HG03060 (cell line): Measurements from ENCODE around the gene GABBR2.
"Not testable (repeated sequence)": the region's sequence is repeated elsewhere in the genome, so short reads cannot be mapped to it uniquely, and the experiment has no call there.

ENCODE experiments used
- ATAC-seq: cut with Tn5 transposase; IDR thresholded peaks from one replicate; pipeline ENCODE4 v1.9.1; 2021; ENCODE audit warnings: low read depth, moderate number of reproducible peaks; ENCODE audit not compliant: unreplicated experiment

The GABBR2 gene

DNA sequence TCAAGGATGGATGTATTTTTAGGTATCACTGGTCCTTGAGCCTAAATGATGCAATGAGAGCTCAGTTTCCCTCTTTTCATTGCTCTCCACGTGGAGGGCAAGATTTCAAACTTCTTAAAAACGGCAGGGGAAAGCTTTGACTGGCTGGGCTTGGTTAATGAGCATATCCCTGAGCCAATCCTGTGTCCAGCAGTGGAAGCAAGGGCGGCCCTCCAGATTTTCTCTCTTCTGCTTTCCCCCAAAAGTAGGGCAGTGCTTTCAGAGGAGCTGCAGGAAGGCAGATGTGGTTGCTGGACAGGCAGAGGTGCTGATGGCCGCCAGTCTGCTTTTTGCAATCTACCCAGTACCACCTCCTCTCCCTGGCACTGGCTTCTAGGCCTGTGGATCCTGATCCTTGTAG is 423.3 kb downstream of the GABBR2 start:
- no peak for ATAC-seq

DNA sequence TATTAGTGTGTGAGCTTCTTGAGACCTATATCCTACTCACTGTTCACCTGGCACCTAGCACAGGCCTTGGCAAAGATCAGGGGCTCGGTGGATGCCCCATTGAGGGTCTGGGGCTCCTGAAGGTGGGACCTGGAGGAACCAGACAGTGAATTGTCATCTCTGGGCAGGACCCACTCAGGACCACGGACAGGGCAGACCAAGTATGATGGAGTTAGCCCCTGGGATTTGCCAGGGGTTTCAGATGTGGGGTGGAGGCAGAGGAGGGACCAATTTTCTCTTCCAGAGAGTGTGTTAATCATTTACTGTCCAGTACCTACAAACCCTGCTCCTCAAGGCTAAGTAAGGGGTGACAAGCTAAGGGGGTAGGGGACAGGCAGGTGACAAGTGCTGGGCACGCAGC is 424.0 kb downstream of the GABBR2 start:
- no peak for ATAC-seq

DNA sequence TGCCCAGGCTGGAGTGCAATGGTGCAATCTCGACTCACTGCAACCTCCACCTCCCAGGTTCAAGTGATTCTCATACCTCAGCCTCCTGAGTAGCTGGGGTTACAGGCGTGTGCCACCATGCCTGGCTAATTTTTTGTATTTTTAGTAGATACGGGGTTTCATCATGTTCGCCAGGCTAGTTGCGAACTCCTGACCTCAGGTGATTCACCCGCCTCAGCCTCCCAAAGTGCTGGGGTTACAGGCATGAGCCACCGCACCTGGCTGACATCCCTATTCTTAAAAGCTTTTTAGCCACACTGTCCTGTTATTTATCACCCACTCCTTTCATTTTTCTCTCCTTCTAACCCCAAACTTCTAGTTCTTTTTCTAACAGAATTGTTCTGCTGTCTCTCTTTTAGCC is 425.6 kb downstream of the GABBR2 start:
- ATAC-seq = not testable (repeated sequence)

DNA sequence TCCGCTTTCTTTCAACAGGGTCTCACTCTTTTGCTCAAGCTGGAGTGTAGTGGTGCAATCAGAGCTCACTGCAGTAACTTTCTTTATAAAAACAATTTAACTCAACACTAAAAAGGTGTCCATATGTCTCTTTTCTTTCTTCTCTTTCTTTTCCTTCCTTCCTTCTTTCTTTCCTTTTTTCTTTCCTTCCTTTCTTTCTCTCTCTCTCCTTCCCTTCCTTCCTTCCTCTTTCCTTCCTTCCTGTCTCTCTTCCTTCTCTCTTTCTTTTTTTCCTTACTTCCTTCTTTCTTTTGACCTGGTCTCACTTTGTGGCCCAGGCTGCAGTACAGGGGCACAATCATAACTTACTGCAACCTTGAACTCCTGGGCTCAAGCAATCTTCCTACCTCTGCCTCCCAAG is 427.5 kb downstream of the GABBR2 start:
- no peak for ATAC-seq

DNA sequence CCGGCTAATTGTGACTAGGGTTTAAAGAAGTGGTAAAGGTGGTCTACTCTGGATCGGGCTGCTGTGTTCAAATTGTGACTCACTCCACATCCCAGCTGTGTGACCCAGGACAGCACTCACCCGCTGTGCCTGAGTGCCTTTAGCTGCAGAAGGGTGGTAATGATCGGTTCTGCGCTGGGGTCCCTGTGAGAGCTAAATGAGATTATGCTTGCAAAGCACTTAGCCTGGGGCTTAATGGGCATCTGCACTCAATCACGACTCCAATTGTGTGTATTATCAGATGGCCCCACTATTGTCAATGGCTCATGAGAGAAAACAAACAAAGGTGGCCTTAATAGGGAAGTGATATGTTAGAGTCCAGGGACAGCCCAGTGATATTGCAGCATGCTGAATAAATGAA is 428.2 kb downstream of the GABBR2 start:
- no peak for ATAC-seq

DNA sequence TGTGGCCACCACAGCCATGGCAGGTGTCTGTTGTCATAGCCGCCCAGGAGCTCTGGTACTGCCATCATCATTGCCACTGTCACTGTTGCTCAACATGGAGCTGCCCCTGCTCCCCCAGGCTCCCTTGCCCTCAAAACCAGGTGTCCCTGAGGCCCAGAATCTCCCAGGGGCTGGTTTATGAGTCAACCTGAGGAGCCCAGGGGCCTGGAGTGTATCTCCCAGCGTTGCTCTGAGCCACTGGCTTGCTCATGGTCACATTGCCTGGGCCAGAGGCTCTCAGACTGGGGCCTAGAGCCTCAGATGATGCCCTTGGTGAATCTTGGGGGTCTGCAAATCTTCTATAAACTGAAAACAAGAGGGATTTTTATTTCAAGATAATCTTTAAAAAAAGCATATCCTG is 428.6 kb downstream of the GABBR2 start:
- ATAC-seq = no peak

DNA sequence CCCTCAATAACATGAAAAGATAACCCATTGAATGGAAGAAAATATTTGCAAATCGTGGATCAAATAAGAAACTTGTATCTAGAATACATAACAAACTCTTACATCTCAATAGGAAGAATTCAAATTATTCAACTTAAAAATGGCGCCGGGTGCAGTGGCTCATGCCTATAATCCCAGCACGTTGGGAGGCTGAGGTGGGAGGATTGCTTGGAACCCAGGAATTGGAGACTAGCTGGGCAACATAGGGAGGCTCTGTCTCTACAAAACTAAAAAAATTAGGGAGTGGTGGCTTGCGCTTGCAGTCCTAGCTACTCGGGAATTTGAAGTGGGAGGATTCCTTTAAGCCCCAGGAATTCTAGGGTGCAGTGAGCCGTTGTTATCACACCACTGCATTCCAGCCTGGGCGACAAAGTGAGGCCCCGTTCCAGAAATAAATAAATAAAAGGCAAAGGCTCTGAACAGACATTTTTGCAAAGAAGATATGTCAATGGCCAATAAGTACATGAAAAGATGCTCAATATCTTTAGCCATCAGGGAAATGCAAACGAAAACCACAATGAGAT is 431.7 kb downstream of the GABBR2 start:
- ATAC-seq = no peak

DNA sequence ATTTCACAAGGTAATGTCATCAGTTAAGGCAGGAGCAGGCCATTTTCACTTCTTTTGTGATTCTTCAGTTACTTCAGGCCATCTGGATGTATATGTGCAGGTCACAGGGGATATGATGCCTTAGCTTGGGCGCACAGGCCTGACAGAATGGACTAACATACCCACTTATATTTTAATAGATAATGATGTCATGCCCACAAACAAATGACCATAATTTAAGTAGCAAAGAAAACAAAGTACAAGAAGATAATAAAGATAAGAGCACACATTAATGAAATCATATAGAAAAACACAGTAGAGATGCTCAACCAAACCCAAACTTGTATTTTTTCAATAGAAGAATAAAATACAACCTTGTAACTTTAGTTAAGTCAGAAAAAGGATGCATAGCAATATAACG is 433.6 kb downstream of the GABBR2 start:
- ATAC-seq = no peak

DNA sequence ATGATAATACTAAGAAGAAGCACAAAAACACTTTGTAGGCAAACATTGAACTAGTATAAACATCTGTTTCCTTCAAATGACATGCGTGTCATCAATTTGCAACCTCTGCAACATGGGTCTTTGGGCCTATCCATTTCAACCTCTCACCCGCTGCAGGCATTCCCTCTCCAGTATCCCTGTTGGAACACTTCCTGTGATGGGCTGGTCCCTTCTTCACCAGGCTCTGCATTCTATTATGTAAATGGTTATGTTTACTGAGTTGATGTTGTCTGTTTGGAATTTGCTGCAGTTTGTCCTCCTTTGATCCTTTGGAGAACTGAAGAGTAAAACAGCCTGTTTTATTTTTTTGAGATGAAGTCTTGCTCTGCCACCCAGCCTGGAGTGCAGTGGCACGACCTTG is 436.7 kb downstream of the GABBR2 start:
- no peak for ATAC-seq

DNA sequence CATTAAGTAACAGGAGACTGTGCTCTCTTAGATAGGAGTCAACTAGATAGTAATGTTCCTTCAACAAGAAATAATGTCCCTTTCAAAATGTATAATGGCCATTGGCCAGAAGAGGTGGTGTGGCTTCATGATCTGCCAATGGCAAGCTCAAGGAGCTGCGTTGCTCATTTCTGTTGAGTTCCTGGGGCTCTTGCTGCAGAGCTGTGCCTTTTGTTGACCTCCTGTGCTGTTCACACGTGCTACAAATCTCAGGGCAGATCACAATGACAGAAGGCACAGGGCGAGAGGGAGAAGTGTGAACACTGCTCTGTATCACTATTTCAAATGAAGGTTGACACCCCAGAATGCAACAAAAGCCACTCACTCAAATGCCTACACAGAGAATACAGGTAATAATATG is 437.3 kb downstream of the GABBR2 start:
- no peak for ATAC-seq

DNA sequence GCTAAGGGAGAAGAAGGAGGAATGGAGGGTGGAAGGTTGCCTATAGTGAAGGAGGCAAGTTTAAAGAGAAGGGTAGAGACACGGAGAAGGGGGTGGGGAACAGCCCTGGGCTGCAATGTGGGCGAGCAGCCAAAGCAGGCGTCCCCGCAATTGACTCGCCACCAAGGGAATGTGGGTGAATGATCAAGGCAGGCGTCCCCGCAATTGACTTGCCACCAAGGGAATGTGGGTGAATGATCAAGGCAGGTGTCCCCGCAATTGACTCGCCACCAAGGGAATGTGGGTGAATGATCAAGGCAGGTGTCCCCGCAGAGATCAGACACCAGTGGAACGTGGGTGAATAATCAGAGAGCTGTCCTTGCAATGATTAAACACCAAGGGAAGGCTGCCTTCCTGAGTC is 438.5 kb downstream of the GABBR2 start:
- not testable (repeated sequence) for ATAC-seq

DNA sequence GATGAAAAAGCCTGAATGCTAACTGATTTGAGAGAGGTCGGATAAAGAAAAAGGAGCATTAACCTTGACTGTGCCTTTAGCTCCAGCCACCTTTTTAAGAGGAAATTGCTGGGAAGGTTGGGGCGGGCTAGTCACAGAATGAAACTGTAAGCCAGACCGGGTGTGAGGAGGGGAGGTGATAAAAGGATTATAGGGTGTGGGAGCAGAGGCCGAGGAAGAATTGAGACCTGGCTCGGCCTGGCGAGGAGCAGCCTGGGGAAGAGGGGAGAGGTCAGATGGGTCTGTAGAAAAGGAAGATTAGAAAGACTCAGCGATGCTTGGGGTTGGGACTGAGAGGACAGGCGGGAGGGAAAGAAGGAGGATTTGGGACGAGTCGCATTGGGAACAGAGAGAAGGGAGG is 439.1 kb downstream of the GABBR2 start:
- not testable (repeated sequence) for ATAC-seq

DNA sequence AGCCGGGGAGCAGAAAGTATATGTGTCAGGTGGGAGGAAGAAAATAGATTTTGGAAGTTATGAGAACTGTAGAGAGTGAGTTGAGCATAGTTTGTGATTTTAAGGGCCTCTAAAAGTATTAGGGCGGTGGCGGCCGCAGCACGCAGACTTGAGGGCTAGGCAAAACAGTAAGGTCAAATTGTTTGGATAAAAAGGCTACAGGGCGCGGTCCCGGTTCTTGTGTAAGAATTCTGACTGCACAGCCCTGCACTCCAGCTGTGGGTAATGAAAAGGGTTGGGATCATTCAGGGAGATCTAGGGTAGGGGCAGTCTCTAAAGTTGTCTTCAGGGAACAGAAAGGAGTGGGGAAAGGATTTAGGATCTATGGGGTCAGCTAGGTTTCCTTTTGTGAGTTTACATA is 441.2 kb downstream of the GABBR2 start:
- not testable (repeated sequence) for ATAC-seq

DNA sequence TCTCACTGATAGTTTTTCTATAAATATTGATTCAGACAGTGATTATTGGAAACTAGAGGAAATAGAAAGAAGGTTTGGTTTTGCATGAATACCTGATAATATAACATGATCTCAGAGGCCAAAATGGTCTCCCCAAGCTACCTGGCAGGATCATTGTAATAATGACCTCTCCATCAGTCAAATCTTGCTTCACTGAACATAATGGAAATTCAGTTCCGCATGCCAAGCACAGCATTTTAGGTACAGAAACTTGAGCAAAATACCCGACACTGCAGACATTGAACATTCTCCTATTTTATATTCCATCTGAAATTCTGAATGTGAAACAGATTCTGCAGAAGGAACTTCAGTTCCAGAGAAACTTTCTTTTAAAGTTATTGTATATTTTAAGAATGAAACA is 444.2 kb downstream of the GABBR2 start:
- ATAC-seq = no peak

DNA sequence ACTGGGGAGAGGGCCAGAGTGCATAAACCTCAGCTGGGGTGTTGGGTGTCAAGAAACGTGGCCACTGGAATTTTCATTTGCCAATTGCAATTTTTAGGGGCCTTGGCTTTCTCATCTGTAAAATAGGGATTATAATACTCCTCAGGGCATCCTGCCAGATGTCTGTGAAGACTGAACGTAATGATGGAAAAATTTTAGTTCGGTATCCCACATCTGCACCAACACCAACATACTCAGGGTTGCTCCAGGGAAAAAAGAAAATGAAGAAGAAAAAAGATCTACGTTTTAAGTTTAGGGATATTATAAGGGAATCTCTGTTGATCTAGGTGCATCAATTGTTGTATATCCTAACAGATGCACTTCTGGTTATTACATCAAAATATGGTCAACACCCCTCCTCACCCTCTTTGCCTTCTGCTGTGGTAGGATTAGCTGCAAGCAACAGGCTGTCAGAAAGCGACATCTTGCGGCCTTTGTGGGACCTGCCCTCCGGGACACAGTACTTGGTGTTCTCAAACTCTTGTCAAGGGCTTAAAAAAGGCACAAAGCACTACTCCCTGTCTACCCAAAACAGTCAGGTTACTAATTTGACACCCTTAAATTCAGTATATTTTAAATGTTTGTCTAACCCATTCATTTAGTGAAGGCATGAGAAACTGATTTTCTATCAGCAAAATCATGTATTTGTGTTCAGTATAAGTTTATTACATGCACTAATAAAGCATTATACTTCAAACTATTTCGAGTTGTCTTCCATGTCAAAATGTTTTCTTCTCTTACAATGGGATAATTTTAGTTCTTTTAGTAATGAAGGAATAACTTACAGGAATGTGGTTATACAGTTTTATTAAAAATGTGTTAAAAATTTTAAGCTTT is 445.0 kb downstream of the GABBR2 start:
- no peak for ATAC-seq

DNA sequence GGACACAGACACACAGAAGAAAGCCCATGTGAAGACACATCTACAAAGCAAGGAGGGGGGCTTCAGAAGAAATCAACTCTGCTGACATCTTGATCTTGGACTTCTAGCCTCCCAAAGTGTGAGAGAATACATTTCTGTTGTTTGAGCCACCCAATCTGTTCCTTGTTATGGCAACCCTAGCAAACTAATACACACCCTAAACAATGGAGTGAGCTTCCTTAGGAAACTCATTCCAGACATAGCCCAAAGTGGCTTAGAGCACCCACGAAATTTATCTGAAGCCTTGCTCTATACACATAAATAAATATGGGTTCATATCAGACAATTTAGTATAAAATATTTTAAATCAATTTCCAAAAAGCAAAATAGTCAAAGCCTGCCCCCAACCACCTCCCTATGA is 445.7 kb downstream of the GABBR2 start:
- no peak for ATAC-seq

DNA sequence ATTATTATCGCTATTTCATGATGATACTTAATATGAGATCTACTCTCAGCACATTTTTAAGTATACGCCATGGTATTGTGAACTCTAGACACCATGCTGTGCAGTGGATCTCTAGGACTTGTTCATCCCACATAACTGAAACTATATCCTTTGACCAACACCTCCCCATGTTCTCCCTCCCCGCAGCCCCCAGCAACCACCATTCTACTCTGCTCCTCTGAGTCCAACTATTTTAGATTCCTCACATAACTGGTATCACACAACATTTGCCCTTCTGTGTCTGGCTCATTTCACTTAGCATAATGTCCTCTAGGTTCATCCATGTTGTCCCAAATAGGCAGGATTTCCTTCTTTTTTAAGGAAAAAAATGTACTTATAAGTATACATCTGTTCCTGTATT is 446.7 kb downstream of the GABBR2 start:
- ATAC-seq = no peak

DNA sequence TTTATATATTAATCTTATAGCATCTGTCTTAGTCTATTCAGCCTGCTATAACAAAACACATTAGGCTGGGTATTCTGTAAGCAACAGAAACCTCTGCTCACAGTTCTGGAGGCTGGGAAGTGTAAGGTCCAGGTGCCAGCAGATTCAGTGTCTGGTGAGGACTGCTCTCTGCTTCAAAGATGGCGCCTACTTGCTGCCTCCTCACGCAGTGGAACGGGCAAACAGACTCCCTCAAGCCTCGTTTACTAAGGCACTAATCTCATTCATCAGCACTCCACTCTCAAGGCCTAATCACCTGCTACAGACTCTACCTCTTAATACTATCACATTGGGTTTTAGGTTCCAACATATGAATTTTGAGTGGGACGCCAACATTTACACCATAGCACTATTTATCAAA is 448.1 kb downstream of the GABBR2 start:
- ATAC-seq = no peak

DNA sequence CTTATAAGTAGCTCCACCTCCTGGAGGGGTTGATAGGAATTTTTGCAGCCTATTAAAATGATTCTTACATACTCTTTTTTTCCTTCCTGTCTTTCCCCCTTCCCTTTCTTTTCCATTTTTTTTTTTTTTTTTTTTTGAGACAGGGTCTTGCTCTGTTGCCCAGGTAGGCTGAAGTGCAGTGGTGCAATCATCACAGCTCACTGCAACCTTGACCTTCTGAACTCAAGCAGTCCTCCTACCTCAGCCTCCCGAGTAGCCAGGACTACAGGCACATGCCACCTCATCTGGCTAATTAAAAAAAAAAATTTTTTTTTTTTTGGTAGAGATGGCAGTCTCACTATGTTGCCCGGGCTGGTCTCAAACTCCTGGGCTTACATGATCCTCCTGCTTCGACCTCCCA is 448.9 kb downstream of the GABBR2 start:
- ATAC-seq = no peak

DNA sequence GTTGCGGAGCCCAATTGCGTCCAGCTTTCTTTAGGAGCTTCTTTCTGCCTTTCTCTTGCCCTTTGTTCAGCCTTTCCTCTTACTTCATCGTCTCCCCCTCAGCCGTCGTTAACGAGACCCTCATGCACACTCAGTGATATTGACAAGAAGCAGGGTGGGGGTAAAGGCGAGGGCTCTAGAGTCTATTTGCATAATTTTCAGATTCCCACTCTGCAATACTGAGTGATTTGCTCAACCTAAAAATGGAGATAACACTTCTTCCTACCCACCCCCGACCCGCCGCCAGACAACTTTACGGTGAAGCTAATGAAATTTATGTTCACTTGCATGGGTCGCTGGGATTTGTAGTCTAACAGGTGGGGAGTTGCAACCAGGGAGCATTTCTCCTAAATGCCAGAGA is 452.0 kb downstream of the GABBR2 start:
- no peak for ATAC-seq

DNA sequence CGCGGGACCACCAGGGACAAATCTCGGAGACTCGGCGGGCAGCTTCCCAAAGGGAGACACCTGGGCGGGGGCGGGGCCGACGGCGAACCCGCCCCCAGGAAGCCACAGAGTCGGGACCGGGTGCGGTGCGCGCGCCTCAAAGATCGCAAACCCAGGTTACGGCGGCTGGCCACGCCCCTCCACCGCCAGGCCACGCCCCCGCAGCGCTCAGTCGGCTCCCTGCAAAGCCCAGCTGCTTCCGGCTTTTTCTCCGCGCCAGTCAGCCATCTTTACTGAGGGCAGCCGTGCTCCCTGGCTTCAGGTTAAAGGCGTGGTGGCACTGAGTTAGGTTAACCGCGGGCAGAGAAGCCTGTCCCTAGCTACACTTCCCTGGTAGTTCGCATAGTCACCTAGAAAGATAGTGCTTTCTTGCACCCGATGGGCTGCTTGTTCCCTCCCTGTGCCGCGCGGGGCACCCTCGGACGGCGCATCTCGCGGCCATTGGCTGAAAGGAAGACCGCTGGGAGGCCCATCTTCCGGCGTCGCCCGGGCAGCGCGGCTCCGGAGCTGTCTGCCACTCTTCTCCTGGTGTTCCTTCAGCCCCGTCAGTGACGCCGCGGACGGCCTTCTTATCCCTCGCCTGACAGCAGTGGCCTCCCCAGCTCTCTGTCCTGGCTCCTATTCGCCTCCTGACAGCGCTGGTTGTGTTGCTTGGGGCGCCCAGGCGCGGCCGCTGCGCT is 453.0 kb downstream of the GABBR2 start, which contains the start of gene TBC1D2:
TBC1D2 (minus strand) TSS at position 72 of the 719 bp plus-strand sequence. CDS start 108 bp downstream, outside the sequence.
- ATAC-seq = peak; percentile 58
